ENCODE data around the gene IFT80. TPM values are rescaled to one million over a fixed set of nuclear protein-coding genes. Genes with fewer than 3 reads are reported as not detected.

The IFT80 gene
- total RNA-seq, 1 experiment from 2014 or later: 41.1 TPM

DNA sequence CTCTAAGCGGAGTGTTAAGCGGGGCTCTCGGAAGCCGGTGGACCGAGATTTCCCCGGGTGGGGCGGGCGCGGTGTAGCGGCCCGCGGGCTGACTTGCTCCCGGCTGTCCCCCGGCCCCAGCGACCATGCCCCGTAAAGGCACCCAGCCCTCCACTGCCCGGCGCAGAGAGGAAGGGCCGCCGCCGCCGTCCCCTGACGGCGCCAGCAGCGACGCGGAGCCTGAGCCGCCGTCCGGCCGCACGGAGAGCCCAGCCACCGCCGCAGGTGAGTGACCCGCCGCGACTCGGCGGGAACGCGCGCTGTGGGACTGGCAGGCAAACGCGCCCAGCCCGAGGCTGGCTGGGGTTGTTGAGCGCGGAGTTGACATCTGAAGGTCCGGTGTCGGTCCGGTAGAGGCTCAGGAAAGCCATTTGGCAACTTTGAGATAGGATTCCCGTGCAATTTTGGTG is 1.7 kb upstream of the IFT80 start:
- no peak for DNase-seq (ENCODE audit: low spot score)

DNA sequence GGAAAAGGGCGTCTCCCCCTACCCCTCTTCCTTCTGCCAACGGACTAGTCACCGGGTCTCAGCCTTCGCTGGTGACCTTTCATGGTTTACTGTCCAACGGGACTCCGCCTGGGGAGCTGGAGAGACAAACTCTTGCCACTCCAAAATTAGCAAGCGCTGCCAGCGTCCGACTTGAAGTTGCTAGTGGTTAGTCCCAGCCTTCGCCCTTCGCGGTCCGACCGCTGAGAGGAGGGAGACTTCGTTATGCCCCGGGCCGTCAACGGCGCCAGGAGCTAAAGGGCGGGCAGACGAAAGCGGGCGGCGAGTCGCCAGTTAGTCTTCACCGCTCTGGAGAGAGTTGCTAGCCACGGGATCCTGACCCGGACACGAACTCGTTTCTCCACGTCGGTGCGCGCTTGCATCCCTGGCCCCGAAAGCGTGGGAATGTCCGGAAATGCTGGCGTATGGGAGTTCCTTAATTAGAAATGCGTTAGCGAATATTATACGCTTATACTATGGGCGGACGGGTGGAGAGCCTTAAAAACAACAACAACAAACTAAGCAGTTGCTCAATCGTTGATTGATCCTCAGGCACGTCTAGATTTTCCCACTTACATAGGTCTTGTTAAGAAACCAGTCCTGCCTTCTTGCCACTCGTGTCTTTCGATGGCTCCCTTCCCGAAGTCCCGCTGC is 1.1 kb upstream of the IFT80 start:
- peak; percentile 23 for DNase-seq (ENCODE audit: low spot score)

DNA sequence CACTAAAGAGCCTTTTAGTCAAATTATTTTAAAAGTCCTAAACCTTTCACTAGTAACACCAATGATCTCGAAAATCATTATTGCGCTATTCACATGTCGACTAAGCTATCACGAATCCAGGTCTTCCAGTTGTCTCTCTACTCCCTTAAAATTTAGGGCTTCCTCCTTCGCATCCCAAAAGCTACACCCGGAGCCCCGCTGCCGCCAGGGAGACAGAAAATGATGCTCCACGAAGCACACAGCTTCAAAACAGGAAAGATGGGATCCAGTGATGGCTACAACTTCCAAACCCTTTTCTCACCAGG is 253 bp downstream of the IFT80 start:
- DNase-seq (ENCODE audit: low spot score): no peak

DNA sequence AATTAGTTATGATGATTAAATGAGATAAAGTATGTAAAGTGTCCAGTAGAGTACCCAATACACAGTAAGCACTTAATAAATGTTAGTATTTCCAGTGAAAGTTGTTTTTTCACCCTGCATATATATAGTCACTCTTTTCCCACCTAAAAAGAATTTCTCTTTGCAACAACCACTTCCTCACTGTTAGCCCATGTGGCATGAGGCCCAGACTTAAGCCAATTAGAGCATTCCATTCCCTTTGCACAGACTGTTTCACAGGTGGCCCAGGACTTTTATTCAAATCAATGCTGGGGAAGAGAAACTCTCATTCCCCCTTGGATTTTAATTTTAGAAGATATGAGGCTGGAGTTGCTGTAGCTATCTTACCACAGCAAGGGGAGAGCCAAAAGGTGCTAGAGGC is 3.7 kb downstream of the IFT80 start:
- DNase-seq (ENCODE audit: low spot score): peak; percentile 85

DNA sequence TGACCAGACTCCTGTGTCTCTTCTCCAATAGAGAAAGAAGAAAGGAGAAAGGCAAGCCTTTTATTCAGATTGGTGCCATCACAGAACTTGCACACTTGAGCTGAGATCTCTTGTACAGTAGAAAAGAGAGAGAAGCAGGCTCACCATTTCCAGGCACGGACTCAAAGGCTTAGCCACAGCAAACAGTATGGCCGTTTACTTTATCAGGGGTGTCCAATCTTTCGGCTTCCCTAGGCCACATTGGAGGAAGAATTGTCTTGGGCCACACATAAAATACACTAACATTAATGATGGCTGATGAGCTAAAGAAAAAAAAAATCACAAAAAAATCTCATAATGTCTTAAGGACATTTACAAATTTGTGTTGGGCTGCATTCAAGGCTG is 5.0 kb downstream of the IFT80 start:
- DNase-seq (ENCODE audit: low spot score): no peak

DNA sequence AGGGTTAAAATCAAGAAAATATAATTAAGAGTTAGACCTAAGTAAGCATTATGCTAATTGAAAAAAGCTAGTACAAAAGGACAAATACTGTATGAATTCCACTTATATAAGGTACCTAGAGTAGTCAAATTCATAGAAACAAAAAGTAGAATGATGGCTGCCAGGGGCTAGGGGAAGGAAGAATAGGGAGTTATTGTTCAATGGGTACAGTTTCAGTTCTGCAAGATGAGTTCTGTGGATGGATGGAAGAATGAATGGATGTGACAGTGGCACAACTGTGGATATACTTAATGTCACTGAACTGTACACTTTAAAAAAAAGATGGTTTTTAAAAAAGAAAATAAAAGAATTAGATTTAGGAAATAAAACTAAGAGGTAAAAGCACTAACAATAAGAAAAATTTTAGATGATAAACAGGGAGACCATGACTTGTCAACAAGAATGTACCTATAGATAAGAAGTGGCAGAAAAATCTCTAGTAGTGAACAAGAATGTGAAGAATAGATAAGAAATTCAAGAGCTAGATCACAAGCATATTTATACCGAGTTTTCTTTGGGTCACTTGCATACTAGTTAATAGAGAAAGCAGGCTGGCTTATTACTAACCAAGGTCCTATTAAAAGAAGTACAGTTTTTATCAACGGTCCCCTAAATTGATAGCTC is 5.5 kb downstream of the IFT80 start:
- no peak for DNase-seq (ENCODE audit: low spot score)

DNA sequence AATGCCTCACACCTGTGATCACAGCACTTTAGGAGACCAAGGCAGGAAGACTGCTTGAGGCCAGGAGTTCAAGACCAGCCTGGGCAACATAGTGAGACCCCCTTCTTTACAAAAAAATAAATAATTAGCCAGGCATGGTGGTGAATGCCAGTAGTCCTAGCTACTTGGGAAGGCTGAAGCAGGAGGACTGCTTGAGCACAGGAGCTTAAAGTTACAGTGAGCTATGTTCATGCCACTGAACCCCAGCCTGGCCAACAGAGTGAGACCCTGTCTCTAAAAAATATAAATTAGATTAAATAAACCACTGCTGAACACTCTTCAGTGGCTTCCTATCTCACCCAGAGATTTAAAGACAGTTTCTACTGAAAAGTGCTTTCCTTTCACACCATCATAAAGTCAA is 6.2 kb downstream of the IFT80 start:
- DNase-seq (ENCODE audit: low spot score): no peak

DNA sequence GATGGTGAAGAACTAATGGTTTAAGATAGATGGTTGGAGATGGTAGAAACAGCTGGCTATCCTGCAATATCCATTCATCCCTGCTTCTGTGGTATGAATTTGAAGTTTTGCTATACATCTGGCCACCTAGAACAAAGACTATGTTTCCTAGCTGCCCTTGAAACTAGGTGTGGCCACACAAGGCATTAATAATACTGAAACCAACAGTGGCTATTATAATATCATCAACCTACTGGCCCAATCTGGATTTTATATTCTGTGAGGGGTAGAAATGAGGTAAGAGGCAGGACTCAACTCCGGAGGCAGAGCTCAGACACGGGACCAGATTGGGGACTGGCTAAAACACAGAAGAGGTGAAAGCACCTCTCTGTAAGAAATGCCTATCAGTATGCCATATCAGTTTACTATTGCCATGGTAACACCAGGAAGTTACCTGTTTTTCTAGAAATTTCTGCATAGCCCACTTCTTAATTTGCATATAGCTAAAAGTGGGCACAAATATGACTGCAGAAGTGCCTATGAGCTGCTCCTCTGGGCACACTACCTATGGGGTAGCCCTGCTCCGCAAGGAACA is 8.4 kb downstream of the IFT80 start:
- DNase-seq (ENCODE audit: low spot score): no peak

DNA sequence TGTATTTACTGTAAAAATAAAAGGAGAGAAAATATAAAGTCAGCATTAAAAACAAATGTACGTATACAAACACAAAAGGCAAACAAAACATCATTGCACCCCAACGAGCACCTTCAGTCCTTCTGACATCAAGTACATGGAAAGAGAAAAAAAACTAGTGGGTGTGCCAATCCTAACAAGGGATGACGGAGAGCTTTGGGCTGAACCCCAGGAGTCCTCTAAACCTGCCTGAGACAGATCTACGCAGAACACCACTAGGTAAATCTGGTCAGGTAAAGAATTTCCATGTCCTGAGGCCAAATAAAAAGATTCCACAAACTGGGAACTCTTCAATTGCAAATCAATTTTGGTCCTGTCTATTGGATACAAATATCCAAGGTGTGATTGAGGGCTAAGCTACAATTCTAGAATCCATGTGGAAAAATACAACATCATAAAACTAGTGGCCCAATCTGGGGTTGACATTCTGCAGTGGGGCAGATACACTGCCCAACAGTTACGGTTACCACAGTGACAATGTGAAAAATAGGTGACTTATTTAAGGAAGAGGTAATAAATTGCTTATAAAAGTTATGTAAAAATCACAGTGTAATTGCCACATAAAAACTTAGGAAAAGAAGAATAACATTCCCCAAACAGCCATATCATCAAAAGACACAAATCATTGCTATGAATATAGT is 14.2 kb downstream of the IFT80 start:
- DNase-seq (ENCODE audit: low spot score): no peak

DNA sequence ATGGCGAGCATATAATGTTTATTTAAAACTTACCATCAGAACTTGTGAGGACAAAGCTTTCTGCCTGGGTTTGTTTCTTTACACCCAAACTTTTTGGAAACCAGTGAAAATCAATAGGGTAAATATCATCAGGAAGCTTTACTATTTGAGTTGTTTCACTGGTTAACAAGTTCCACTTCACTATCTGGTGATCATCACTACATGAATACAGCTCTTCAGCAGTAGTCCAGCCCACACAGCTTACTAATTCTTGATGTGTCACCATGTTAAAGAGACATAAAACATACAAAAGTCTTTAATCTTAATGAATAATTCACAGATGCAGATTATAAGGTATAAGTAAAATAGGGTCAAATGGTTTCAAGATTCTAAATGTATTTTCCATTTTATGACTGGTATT is 17.6 kb downstream of the IFT80 start:
- no peak for DNase-seq (ENCODE audit: low spot score)

DNA sequence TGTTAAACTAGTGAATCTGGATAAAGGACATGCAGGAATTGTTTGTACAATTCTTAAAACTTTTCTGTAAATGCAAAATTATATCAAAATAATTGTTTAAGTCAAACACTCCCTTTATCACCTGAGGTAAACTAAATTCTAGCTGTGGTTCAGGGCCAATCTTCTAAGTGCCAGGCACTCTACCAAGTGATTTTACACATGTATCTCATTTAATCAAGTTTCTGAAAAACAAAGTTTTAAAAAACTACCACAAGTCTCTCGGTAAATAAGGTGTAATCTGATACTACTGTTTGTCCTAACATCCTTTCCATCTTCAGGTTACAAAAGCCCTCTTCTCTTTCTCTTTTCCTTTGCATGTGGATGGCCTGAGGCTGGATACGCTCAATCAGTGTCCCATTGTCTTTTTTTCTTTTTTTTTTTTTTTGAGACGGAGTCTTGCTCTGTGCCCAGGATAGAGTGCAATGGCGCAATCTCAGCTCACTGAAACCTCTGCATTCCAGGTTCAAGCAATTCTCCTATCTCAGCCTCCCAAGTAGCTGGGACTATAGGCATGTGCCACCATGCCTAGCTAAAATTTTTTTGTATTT is 19.3 kb downstream of the IFT80 start:
- no peak for DNase-seq (ENCODE audit: low spot score)

DNA sequence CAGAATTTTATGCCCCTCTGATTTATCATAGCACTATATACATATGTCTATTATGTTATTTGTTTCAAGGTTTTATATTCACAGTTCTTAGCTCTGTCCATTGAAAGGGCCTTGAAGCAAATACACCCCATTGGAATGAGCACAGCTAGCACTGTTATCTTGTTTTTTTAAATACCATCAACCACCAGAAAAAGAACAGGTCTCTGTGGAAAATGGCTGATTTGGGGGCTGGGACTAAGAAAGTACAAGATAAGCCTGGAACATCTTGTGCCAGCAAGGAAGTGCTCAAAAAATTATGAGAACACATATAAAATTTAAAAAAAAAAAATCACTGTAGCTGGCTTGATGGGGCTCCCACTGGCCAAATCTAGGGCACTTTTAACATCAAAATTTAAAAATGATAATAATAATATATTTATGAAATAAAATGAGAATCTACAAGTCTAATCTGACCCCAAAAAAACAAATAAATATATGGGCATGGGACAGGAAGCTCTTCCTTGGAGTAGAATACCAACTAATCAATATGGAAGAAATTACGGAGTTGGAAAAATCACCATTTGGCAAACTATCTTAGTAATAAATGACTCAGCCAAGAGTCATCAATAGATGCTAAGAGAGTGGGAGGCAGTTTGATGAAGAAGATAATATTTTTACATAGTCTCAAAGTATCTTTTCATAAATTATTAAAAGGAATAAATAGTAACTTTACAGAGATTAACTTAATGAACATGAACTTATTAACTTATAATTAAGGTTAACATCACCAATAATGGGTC is 20.5 kb downstream of the IFT80 start:
- no peak for DNase-seq (ENCODE audit: low spot score)

DNA sequence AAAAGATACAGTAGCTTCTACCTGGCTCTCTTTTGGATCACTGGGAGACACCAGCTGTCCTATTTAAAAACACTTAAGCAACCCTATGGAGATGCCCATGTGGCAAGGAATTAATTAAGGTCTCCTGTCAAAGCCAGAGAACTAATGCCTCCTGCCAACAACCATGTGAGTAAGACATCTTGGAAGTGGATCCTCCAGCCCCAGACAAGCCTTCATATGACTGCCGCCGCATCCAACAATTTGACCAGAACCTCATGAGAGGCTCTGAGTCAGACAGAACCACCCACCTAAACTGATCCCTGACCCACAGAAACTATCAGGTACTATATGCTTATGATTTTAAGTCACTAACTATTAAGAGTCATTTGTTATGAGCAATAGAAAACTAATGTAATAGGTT is 22.3 kb downstream of the IFT80 start:
- DNase-seq (ENCODE audit: low spot score): no peak

DNA sequence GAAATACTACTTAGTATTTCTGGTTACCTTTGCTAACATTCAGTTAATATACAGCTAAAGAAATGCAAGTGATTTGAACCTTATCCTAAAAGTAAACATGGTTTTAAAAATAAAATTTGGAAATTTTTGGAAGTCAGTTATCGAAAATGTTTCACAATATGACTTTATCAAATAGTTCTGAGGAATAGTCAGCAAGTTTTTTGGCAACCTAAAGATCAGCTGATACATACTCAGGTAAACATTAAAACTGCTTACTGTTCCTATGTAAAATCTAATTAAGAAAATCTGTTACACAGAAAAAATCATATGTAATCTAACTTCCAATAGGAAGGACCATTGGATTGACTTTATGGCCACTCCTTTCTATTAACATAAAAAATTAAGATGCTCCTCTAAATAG is 24.1 kb downstream of the IFT80 start:
- DNase-seq (ENCODE audit: low spot score): no peak

DNA sequence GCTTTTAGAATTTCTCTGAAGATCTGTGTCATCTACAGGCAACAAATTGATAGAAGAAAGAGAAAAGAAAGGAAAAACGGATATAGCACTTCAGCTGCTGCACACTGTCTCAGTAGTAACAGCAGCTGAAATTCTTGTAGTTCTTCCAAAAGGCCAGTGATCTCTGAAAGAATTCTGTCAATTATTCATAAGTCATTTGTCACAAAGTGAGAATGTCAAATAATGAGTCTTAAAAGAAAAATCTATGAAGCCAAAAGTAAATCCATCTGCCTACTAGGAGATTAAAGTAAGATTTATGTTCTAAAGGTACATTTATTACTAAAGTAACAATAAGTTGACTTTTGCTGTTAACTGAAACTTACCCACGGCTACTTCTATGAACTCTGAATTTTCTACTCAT is 24.6 kb downstream of the IFT80 start:
- DNase-seq (ENCODE audit: low spot score): no peak

DNA sequence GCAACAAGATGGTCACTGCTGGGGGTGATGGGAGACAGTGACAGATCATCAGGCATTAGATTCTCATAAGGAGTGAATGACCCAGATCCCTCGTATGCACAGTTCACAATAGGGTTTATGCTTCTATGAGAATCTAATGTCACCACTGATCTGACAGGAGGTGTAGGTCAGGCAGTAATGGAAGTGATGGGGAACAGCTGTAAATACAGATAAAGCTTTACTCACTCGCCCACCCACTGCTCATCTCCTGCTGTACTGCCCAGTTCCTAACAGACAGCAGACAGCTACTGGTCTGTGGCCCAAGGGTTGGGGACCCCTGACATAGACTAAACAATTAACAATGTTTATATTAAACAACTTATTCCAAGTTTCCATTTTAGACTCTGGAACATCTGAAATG is 25.4 kb downstream of the IFT80 start:
- no peak for DNase-seq (ENCODE audit: low spot score)

DNA sequence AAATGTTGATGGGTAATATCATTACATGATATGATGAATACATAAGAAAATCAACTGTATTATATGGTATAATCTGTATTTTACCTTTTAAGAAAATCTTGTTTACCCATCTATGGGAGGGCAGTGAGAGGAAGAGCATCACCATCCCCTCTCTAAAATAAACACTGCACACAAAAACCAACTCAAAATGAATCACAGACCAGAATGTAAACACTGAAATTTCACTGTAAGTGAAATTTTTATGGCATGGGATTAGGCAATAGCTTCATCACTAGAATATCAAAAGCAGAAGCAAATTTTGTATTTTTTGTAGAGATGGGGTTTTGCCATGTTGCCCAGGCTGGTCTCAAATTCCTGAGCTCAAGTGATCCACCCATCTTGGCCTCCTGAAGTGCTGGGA is 26.2 kb downstream of the IFT80 start:
- DNase-seq (ENCODE audit: low spot score): no peak

DNA sequence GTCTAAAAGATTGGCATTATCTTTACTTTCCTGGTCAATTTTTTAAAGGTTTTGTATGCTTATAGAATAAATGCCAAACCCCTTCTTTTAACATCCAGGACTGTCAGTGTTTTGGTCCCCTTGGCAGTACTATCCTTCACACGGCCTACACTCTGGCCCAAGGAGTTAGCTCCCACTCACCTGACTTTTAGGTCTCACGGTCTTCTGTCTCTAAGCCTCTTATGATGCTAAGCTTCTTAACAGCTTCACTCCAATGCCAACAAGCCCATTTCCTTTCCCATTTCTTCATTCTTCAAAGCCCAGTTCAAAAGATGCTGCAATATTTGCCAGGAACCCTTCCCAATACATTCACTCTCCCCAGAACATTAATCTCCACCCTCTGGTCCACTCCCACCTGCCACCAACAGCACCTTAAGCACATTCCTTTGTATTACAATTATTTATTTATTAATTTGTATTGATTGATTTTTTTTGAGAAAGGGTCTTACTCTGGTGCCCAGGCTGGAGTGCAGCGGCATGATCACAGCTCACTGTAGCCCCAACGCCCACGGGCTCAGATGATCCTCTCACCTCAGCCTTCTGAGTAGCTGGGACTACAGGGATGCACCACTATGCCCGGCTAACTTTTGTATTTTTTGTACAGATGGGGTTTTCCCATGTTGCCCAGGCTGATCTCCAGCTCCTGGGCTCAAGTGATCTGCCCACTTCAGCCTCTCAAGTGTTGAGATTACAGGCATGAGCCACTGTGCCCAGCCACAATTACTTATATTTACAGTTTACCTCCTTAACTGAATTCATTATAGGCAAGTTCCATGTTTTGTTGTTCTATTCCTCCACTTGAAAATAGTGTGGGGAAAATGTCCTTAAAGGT is 27.8 kb downstream of the IFT80 start:
- no peak for DNase-seq (ENCODE audit: low spot score)

DNA sequence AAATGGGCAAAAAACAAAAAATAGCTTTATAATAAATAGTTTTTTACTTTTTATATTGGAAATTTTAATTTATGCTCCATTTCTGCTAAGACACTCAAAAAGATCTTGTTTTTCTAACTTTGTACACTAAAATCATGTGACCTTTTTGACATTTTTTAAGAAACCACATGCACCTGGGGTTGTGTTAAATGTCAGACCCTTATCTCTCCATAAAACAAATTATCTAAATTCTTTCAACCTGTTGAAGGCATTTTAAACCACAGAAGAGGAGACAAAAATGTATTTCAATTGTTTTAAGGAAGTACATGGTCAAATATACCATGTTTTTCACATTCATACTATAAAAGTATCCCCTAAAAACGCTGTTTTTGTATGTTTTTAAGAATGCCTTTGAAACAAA is 29.2 kb downstream of the IFT80 start:
- DNase-seq (ENCODE audit: low spot score): peak; percentile 16

DNA sequence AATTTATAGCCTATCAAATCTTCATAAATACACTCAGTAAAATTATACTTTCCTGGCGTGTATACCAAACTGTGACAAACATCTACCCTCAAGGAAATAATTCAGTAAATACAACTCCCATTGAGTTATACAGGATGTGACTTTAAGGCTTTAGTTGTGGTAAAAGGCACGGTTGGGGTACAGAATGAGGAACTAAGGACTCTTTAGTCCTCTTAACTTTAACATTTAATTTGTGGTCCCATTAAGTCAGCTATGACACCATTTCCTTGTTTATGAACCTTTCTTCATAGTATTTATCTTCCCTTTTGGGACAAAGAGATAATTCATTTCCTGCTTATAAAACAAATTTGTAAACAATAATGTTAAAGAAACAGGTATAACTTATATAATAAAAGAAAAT is 30.2 kb downstream of the IFT80 start:
- no peak for DNase-seq (ENCODE audit: low spot score)

Measured in A172 (cell line).